CD4-positive, alpha-beta T cell treated with Interferon alpha-2 for 1 hour (primary cell): Measurements from ENCODE around the gene KLK3.

Source experiments
- DNase-seq, 2 donors: peaks; one replicate each; pipeline ENCODE4 v3.0.0-alpha.2; 2020 to 2022

KLK3 gene

DNA sequence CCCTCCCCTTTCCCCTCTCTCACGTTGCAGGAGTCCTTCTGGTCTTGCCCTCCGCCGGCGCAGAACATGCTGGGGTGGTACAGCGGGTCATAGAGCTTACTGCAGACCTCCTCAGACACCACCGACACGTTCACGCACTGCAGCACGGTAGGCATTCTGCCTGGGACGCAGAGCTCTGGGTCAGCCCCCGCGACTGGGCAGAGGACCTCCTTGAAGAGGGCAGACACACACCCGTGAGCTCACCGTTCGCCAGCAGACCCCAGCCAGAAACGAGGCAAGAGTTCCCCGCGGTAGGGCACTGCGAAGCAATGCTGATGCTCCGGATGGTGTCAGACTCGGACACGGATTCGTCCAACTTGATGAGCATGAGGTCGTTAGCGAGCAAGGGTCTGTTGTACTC lies 53.6 kb downstream of the KLK3 start:
- DNase-seq, result no peak

DNA sequence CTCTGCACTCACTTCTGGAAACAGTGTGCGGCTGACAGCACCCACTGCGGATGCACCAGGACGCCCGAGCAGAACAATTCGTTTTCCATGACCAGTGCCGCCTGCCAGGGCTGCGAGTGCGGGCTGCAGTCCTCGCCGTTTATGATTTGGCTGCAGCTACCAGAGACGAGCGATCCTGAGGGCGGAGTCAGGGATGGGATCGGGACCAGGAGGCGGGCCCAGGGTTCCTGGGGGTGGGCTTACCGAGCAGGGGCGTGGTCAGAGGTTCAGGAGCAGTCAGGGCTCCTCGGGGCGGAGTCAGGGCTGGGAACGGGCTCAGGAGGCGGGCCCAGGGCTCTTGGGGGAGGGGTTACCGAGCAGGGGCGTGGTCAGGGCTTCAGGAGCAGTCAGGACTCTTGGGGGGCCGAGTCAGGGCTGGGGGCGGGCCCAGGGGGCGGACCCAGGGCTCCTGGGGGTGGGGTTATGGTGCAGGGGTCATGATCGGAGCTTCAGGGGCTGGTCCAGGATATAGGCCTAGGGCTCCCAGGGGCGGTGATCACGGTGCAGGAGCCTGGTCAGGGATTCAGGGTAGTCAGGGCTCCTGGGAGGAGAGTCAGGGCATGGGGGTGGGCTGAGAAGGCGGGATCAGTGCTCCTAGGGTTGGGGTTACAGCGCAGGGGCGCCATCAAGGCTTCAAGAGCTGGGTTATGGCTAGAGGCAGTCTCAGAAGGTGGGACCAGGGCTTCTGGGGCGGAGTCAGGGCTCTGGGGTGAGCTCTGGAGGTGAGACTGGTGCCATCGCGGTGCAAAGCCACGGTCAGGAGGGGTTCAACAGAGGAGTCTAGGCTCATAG lies 54.7 kb downstream of the KLK3 start:
- peak in 1 of 2 donors; percentile 4 for DNase-seq
